Kasumi-1 (cell line): ENCODE measurements around the gene LINGO1.

Experiments
- DNase-seq, 2 experiments: peaks; one replicate each; lab custom pipeline; 2025; lab: John Stamatoyannopoulos, UW

The LINGO1 gene

GRCh38 chr15:77572186-77572585 is 60.5 kb downstream of the LINGO1 start:
- DNase-seq = no peak

GRCh38 chr15:77571741-77572140 is 61.0 kb downstream of the LINGO1 start:
- no peak for DNase-seq

GRCh38 chr15:77571181-77571580 is 61.5 kb downstream of the LINGO1 start:
- DNase-seq = no peak

GRCh38 chr15:77569729-77570125 is 63.0 kb downstream of the LINGO1 start:
- DNase-seq = no peak

GRCh38 chr15:77568973-77569728 is 63.6 kb downstream of the LINGO1 start:
- DNase-seq = no peak

GRCh38 chr15:77568014-77568972 is 64.4 kb downstream of the LINGO1 start:
- no peak for DNase-seq

- DNase-seq = no peak
Measured at GRCh38 chr15:77567202-77567601, 65.5 kb downstream of the LINGO1 start.

- no peak for DNase-seq
Measured at GRCh38 chr15:77566092-77566491, 66.6 kb downstream of the LINGO1 start.

- DNase-seq = no peak
Measured at GRCh38 chr15:77565378-77565915, 67.3 kb downstream of the LINGO1 start.

- no peak for DNase-seq
Measured at GRCh38 chr15:77564938-77565337, 67.8 kb downstream of the LINGO1 start.

GRCh38 chr15:77564341-77564740 is 68.4 kb downstream of the LINGO1 start:
- DNase-seq = no peak

- DNase-seq = no peak
Measured at GRCh38 chr15:77563623-77564156, 69.0 kb downstream of the LINGO1 start.
